Measurements from ENCODE around the gene LRIG1. TPM values are rescaled to one million over a fixed set of nuclear protein-coding genes. Genes with fewer than 3 reads are reported as not detected.

Gene LRIG1
- total and polyA plus RNA-seq, 2 of the 8 experiments (the other 6 are each of a cell fraction or from before 2014, with no cell fraction given), result 78.1 to 88.7 TPM

- no peak overlapping the region for H2AFZ ChIP-seq (ENCODE audit: low read length)
- H3K4me3 ChIP-seq (ENCODE audit: extremely low read depth in 1 of 4, insufficient read depth in 2 of 4, low read depth in 3 of 4, low read length in 4 of 4), result peak overlapping the region in 1 of 4 experiments; percentile 41; a peak in 1 of 8 replicates
- POLR2A ChIA-PET (ENCODE audit: partially characterized antibody), result interaction anchor here (1.4 to 7.5 kb wide), 6 partner anchors 8 to 49 kb away, joined by 5 to 51 read pairs (median 6); no protein-coding TSS in a partner anchor
- no peak overlapping the region for H2BK20ac ChIP-seq (ENCODE audit: low read length)
- H3K4me1 ChIP-seq (replicated peaks in 1 of 4; ENCODE audit: control insufficient read depth in 3 of 4, insufficient read depth in 4 of 4, low read length in 3 of 4), result peaks cover 8 to 44% (median 37%) of the 10 kb centered on the region in 4 experiments
- H3K18ac ChIP-seq (ENCODE audit: extremely low read depth, low read length), result no peak overlapping the region
- no peak overlapping the region for H3K23ac ChIP-seq (ENCODE audit: insufficient read length)
- H3K9ac ChIP-seq (replicated peaks in 1 of 4; ENCODE audit: extremely low read depth in 1 of 4, low read depth in 3 of 4, low read length in 3 of 4), result no peak overlapping the region
- peaks cover 8 to 32% of the 10 kb centered on the region in 2 experiments for H4K20me1 ChIP-seq (replicated peaks in 1 of 2; ENCODE audit: control insufficient read depth in 1 of 2, insufficient read depth in 2 of 2, low read length in 2 of 2)
- H3K27ac ChIP-seq (ENCODE audit: low read depth, low read length), result no peak overlapping the region
- H2BK5ac ChIP-seq (ENCODE audit: low read depth, low read length), result no peak overlapping the region
- H2BK12ac ChIP-seq (ENCODE audit: low read depth, low read length), result no peak overlapping the region
- no peak overlapping the region for H2BK15ac ChIP-seq (ENCODE audit: low read length)
- H3K4ac ChIP-seq (replicated peaks; ENCODE audit: insufficient read length, low read depth, low read length), result no peak overlapping the region
- H3K36me3 ChIP-seq (ENCODE audit: control insufficient read depth in 2 of 4, insufficient read depth in 4 of 4, low read length in 3 of 4), result no peaks in the 10 kb centered on the region
- no peak overlapping the region for H2BK120ac ChIP-seq (replicated peaks; ENCODE audit: low read depth, low read length)
- WGBS, 2 experiments (ENCODE audit: extremely low coverage in 1 of 2, insufficient coverage in 1 of 2, insufficient read length in 1 of 2, insufficient replicate concordance in 2 of 2, low coverage in 1 of 2, low lambda C conversion rate in 2 of 2, missing lambda C conversion rate in 1 of 2), result 86% methylated on average over 3 of the region's 3 CpGs; no CpG with 5 or more reads in 1 of the 2 experiments
- H3K27me3 ChIP-seq (replicated peaks in 1 of 4; ENCODE audit: control insufficient read depth in 3 of 4, extremely low read depth in 1 of 4, insufficient read depth in 3 of 4, low read length in 3 of 4), result no peaks in the 10 kb centered on the region
- no peaks in the 10 kb centered on the region for H3K9me3 ChIP-seq (ENCODE audit: insufficient read depth in 2 of 2, low read depth in 1 of 2, low read length in 1 of 2)
- no peak overlapping the region for H3K14ac ChIP-seq (ENCODE audit: insufficient read length)
- no peaks in the 10 kb centered on the region; the same call in 1 of the 2 replicates for H3K23me2 ChIP-seq (ENCODE audit: low read depth, low read length)
- no peak overlapping the region for H2AK5ac ChIP-seq (ENCODE audit: low read depth, low read length)
- no peak overlapping the region for H3K56ac ChIP-seq (replicated peaks; ENCODE audit: insufficient read length, low read depth, low read length)
- H3K79me2 ChIP-seq (ENCODE audit: control insufficient read depth in 1 of 2, insufficient read depth in 2 of 2, low read length in 2 of 2), result peaks cover 47 to 99% of the 10 kb centered on the region in 2 experiments
- peaks cover 5% of the 10 kb centered on the region for H3K79me1 ChIP-seq (ENCODE audit: low read depth, low read length)
- H4K5ac ChIP-seq (ENCODE audit: insufficient read length, low read depth, low read length), result no peak overlapping the region
- no peak overlapping the region for H4K8ac ChIP-seq (ENCODE audit: extremely low read depth, insufficient read depth, low read length)
- FAIRE-seq (peak; percentile 13), DNase-seq (ENCODE audit: low read depth in 1 of 2, low spot score in 2 of 2) (no peak)
- no peak for TF ChIP-seq CBX8 (IDR thresholded peaks at IDR 0.05; ENCODE audit: borderline replicate concordance, low read depth, low read length)
- H3K4me2 ChIP-seq (ENCODE audit: insufficient read depth in 1 of 2, low read depth in 2 of 2, low read length in 2 of 2), result peak overlapping the region; percentile 46 to 93; a peak in 2 of 4 replicates
- CTCF ChIA-PET (ENCODE audit: partially characterized antibody), result interaction anchor here (1.0 to 2.6 kb wide), 6 partner anchors 9 to 114 kb away, joined by 3 to 19 read pairs (median 4); no protein-coding TSS in a partner anchor
- H4K91ac ChIP-seq (replicated peaks; ENCODE audit: insufficient read length, low read length), result no peak overlapping the region
These were observed 8.8 kb downstream of the LRIG1 start for GRCh38 chr3:66492071-66492470.
